ENCODE measurements around the gene ATM.

GRCh38 chr11:108322666-108323065 is 99.8 kb downstream of the ATM start:
- TF ChIP-seq CTCF (IDR thresholded peaks at IDR 0.05; ENCODE audit: low read depth, low read length) (no peak), EZH2phosphoT487 (IDR thresholded peaks at IDR 0.05; ENCODE audit: low read depth) (no peak)

Data from OCI-LY3 (cell line).